NCI-H1105 treated with DMSO at 0.1 percent for 48 hours (cell line): Measurements from ENCODE around the gene TH.

Experiments used
- DNase-seq: peaks from one replicate; lab custom pipeline; 2025; lab: John Stamatoyannopoulos, UW

TH gene

GRCh38 chr11:2142300-2142759 lies 29.3 kb downstream of the TH start:
- DNase-seq: no peak

GRCh38 chr11:2140411-2141400 lies 30.9 kb downstream of the TH start:
- DNase-seq: no peak

GRCh38 chr11:2139621-2140337 lies 31.8 kb downstream of the TH start:
- DNase-seq: peak; percentile 18

GRCh38 chr11:2139123-2139521 lies 32.5 kb downstream of the TH start, which contains the start of gene IGF2:
IGF2 (minus strand) TSS chr11:2139389; CDS start chr11:2135523, 3,866 bp downstream.
- DNase-seq: peak; percentile 49

GRCh38 chr11:2138431-2139122 lies 33.0 kb downstream of the TH start:
- peak; percentile 38 for DNase-seq

- peak; percentile 5 for DNase-seq
Observed at GRCh38 chr11:2138068-2138430, 33.6 kb downstream of the TH start.

GRCh38 chr11:2137202-2138067 lies 34.2 kb downstream of the TH start:
- peak; percentile 37 for DNase-seq

- no peak for DNase-seq
Observed at GRCh38 chr11:2136952-2137201, 34.7 kb downstream of the TH start.

GRCh38 chr11:2136209-2136951 lies 35.2 kb downstream of the TH start:
- no peak for DNase-seq

- DNase-seq: no peak
Observed at GRCh38 chr11:2135648-2136201, 35.9 kb downstream of the TH start.

- DNase-seq: no peak
Observed at GRCh38 chr11:2135018-2135569, 36.5 kb downstream of the TH start.

GRCh38 chr11:2134022-2135010 lies 37.3 kb downstream of the TH start:
- DNase-seq: no peak

- DNase-seq: no peak
Observed at GRCh38 chr11:2133241-2134021, 38.2 kb downstream of the TH start.

- DNase-seq: no peak
Observed at GRCh38 chr11:2132874-2133240, 38.8 kb downstream of the TH start.

GRCh38 chr11:2132246-2132645 lies 39.4 kb downstream of the TH start:
- DNase-seq: no peak

- no peak for DNase-seq
Observed at GRCh38 chr11:2131371-2132236, 40.0 kb downstream of the TH start.

- no peak for DNase-seq
Observed at GRCh38 chr11:2130881-2131352, 40.7 kb downstream of the TH start.
